Keratinocyte (primary cell): ENCODE measurements around the gene NDUFA13. TPM values are rescaled to one million over a fixed set of nuclear protein-coding genes. Genes with fewer than 3 reads are reported as not detected.

ENCODE experiments used
- DNase-seq: peaks from one replicate; pipeline ENCODE4 v3.0.0-alpha.2; 2011; ENCODE audit warnings: low read depth, missing footprints, low spot score
- FAIRE-seq: peaks from 2 replicates; lab custom pipeline; 2011; peaks lifted over from hg19 to GRCh38; lab: Jason Lieb, UNC
- H2AFZ ChIP-seq: 2 replicates; pipeline ENCODE4 v1.6.0; 2012; ENCODE audit warnings: low read length, control low read depth, inconsistent platforms; ENCODE audit not compliant: control insufficient read depth
- H3K27ac ChIP-seq: 2 replicates; pipeline ENCODE4 v1.5.1; 2011; ENCODE audit warnings: low read length; ENCODE audit not compliant: control insufficient read depth, insufficient read depth
- H3K27me3 ChIP-seq: 3 replicates; pipeline ENCODE4 v1.6.0; 2011; ENCODE audit warnings: low read length; ENCODE audit not compliant: control insufficient read depth, insufficient read depth; ENCODE audit errors: extremely low read depth
- H3K36me3 ChIP-seq, 2 experiments: 2 replicates in 1 of 2; 3 replicates in 1 of 2; pipeline ENCODE4 v1.5.1; 2011; ENCODE audit warnings: low read length in 2 of 2, mild to moderate bottlenecking in 1 of 2; ENCODE audit not compliant: control insufficient read depth in 2 of 2, insufficient read depth in 2 of 2; ENCODE audit errors: extremely low read depth in 1 of 2
- H3K4me1 ChIP-seq: 3 replicates; pipeline ENCODE4 v1.5.1; 2011; ENCODE audit warnings: low read length; ENCODE audit not compliant: control insufficient read depth, insufficient read depth; ENCODE audit errors: extremely low read depth
- H3K4me2 ChIP-seq: 3 replicates; pipeline ENCODE4 v1.6.0; 2011; ENCODE audit warnings: low read depth, low read length; ENCODE audit not compliant: control insufficient read depth, insufficient read depth; ENCODE audit errors: extremely low read depth
- H3K4me3 ChIP-seq, 3 experiments: fragments of 200-600 bp in 1 of 3; sonication (generic) in 1 of 3; 2 replicates in 2 of 3; 3 replicates in 1 of 3; pipeline ENCODE4 v1.5.1; 2011 to 2016; ENCODE audit warnings: low read length in 3 of 3, mild to moderate bottlenecking in 3 of 3, control low read depth in 2 of 3, inconsistent platforms in 1 of 3, low read depth in 1 of 3, mixed read lengths in 1 of 3, mixed run types in 1 of 3, moderate library complexity in 1 of 3; ENCODE audit not compliant: control insufficient read depth in 2 of 3, insufficient read depth in 2 of 3; ENCODE audit errors: extremely low read depth in 1 of 3
- H3K79me2 ChIP-seq: 2 replicates; pipeline ENCODE4 v1.6.0; 2012; ENCODE audit warnings: low read length; ENCODE audit not compliant: control insufficient read depth, insufficient read depth
- H3K9ac ChIP-seq: 3 replicates; pipeline ENCODE4 v1.6.0; 2011; ENCODE audit warnings: low read length; ENCODE audit not compliant: control insufficient read depth, insufficient read depth; ENCODE audit errors: extremely low read depth
- H3K9me1 ChIP-seq: 3 replicates; pipeline ENCODE4 v1.6.0; 2011; ENCODE audit warnings: low read length; ENCODE audit not compliant: control insufficient read depth, insufficient read depth; ENCODE audit errors: extremely low read depth
- H3K9me3 ChIP-seq: 2 replicates; pipeline ENCODE4 v1.5.1; 2012; ENCODE audit warnings: low read depth, low read length; ENCODE audit not compliant: control insufficient read depth
- H4K20me1 ChIP-seq: 3 replicates; pipeline ENCODE4 v1.6.0; 2011; ENCODE audit warnings: low read length; ENCODE audit not compliant: control insufficient read depth, insufficient read depth; ENCODE audit errors: extremely low read depth
- CTCF ChIP-seq, 3 experiments: IDR thresholded peaks in 1 of 3; conservative IDR thresholded peaks in 1 of 3; optimal IDR thresholded peaks in 1 of 3; 2 replicates in 2 of 3; 3 replicates in 1 of 3; pipeline versions ENCODE3 to v1.5.1; 2011; ENCODE audit warnings: low read length in 3 of 3, mild to moderate bottlenecking in 3 of 3, moderate library complexity in 2 of 3, control low read depth in 1 of 3, inconsistent platforms in 1 of 3; ENCODE audit not compliant: insufficient read depth in 2 of 3; ENCODE audit errors: extremely low read depth in 1 of 3
- EZH2 ChIP-seq: IDR thresholded peaks from one replicate; pipeline ENCODE4 v1.6.1; 2012; ENCODE audit warnings: inconsistent platforms, mild to moderate bottlenecking, low read length, moderate library complexity
- dilution Hi-C: fragments of 300-500 bp; cut with MboI; formaldehyde crosslinking; loops from one replicate; pipeline ENCODE4 v1.7.0; 2020; ENCODE audit warnings: low sequenced_read_pairs; ENCODE audit not compliant: extremely low pct_ligation_motif_present
- polyA plus RNA-seq, 5 experiments: library from polyadenylated mRNA; depleted of rRNA in 3 of 5; stranded (reverse) in 3 of 5; stranded (forward) in 1 of 5; unstranded in 1 of 5; fragments of >200 nt; gene quantifications; 1 replicate in 1 of 5; 2 replicates in 3 of 5; 3 replicates in 1 of 5; pipeline versions ENCODE4 v1.2.1 to v1.2.3, GENCODE V29; 2011 to 2012; ENCODE audit warnings: missing spikeins in 2 of 5, low read depth in 1 of 5, low replicate concordance in 1 of 5

Gene NDUFA13
- polyA plus RNA-seq, 1 donor (not counting 4 experiments of a cell fraction or from before 2014, with no cell fraction given), result 343 TPM

- H3K4me1 ChIP-seq, result no peaks in the 10 kb centered on the region
- no peak for DNase-seq
- no peak overlapping the region for H3K4me3 ChIP-seq
- no peak overlapping the region for H3K9ac ChIP-seq
- H3K9me3 ChIP-seq, result no peaks in the 10 kb centered on the region
- dilution Hi-C loops, result no loop called here
- H2AFZ ChIP-seq, result no peak overlapping the region
- peaks cover 27% of the 10 kb centered on the region for H3K27me3 ChIP-seq
- H4K20me1 ChIP-seq, result no peaks in the 10 kb centered on the region
- no peak overlapping the region for H3K27ac ChIP-seq
- FAIRE-seq, result no peak
- H3K79me2 ChIP-seq, result no peaks in the 10 kb centered on the region
- H3K4me2 ChIP-seq, result no peak overlapping the region
- no peak for TF ChIP-seq CTCF (optimal IDR thresholded peaks at IDR 0.05 in 1 of 3, IDR thresholded peaks at IDR 0.05 in 1 of 3, conservative IDR thresholded peaks at IDR 0.05 in 1 of 3; ENCODE audit: extremely low read depth in 1 of 3, insufficient read depth in 2 of 3, low read length in 3 of 3)
- no peak for TF ChIP-seq EZH2
- no peaks in the 10 kb centered on the region for H3K9me1 ChIP-seq
- no peaks in the 10 kb centered on the region for H3K36me3 ChIP-seq
Measured at GRCh38 chr19:19551853-19552192, 35.8 kb downstream of the NDUFA13 start.

GRCh38 chr19:19552798-19553197, 36.8 kb downstream of the NDUFA13 start:
- Histone ChIP-seq H2AFZ (no peak overlapping the region), H3K4me1 (no peaks in the 10 kb centered on the region), H3K9ac (no peak overlapping the region), H3K4me3 (no peak overlapping the region), H3K9me1 (no peaks in the 10 kb centered on the region), H3K79me2 (no peaks in the 10 kb centered on the region), H3K4me2 (no peak overlapping the region), H3K9me3 (no peaks in the 10 kb centered on the region), H4K20me1 (no peaks in the 10 kb centered on the region), H3K36me3 (no peaks in the 10 kb centered on the region), H3K27me3 (peaks cover 18% of the 10 kb centered on the region), H3K27ac (no peak overlapping the region)
- no peak for DNase-seq
- FAIRE-seq, result no peak
- dilution Hi-C loops, result no loop called here
- TF ChIP-seq EZH2, result no peak
- TF ChIP-seq CTCF (optimal IDR thresholded peaks at IDR 0.05 in 1 of 3, IDR thresholded peaks at IDR 0.05 in 1 of 3, conservative IDR thresholded peaks at IDR 0.05 in 1 of 3; ENCODE audit: extremely low read depth in 1 of 3, insufficient read depth in 2 of 3, low read length in 3 of 3), result peak; percentile 54 to 81 (median 67)
